DOHH2 (cell line): ENCODE data around the gene TFCP2.

Source experiments
- H3F3A ChIP-seq: fragments of 200-600 bp; sonication (generic), shearing (Covaris generic); 2 replicates; pipeline ENCODE4 v1.6.0; 2016; ENCODE audit warnings: antibody characterized with exemption, mild to moderate bottlenecking; ENCODE audit not compliant: control insufficient read depth, insufficient read depth
- H3K27ac ChIP-seq: fragments of 200-600 bp; sonication (generic); 2 replicates; pipeline ENCODE4 v1.5.1; 2014; ENCODE audit warnings: low read depth, mild to moderate bottlenecking, low read length, moderate library complexity
- H3K27me3 ChIP-seq: fragments of 200-600 bp; sonication (generic); 2 replicates; pipeline ENCODE4 v1.6.1; 2014; ENCODE audit warnings: mild to moderate bottlenecking, low read length, mixed read lengths; ENCODE audit not compliant: control insufficient read depth
- H3K36me3 ChIP-seq: fragments of 200-600 bp; sonication (generic); 2 replicates; pipeline ENCODE4 v1.6.1; 2014; ENCODE audit warnings: mild to moderate bottlenecking, low read length, moderate library complexity, mixed read lengths; ENCODE audit not compliant: control insufficient read depth
- H3K4me1 ChIP-seq: fragments of 200-600 bp; sonication (generic); 2 replicates; pipeline ENCODE4 v1.6.1; 2014; ENCODE audit warnings: mild to moderate bottlenecking, low read length, mixed read lengths; ENCODE audit not compliant: control insufficient read depth
- H3K4me2 ChIP-seq: fragments of 200-600 bp; sonication (generic); 2 replicates; pipeline ENCODE4 v1.6.0; 2014; ENCODE audit warnings: mild to moderate bottlenecking, low read length, moderate library complexity
- H3K4me3 ChIP-seq: fragments of 200-600 bp; sonication (generic); 2 replicates; pipeline ENCODE4 v1.5.1; 2014; ENCODE audit warnings: mild to moderate bottlenecking, low read length, mixed read lengths
- H3K79me2 ChIP-seq: fragments of 200-600 bp; sonication (generic); 2 replicates; pipeline ENCODE4 v1.6.1; 2014; ENCODE audit warnings: mild to moderate bottlenecking, low read length, mixed read lengths; ENCODE audit not compliant: control insufficient read depth
- H3K9me2 ChIP-seq: fragments of 200-600 bp; sonication (generic); replicated peaks from 2 replicates; pipeline ENCODE4 v1.6.1; 2014; ENCODE audit warnings: mild to moderate bottlenecking, low read length, mixed read lengths; ENCODE audit not compliant: control insufficient read depth
- H3K9me3 ChIP-seq: fragments of 200-600 bp; sonication (generic); 2 replicates; pipeline ENCODE4 v1.6.1; 2014; ENCODE audit warnings: antibody characterized with exemption, low read length, mixed read lengths; ENCODE audit not compliant: control insufficient read depth, insufficient read depth
- H4K20me1 ChIP-seq: fragments of 200-600 bp; sonication (generic); 2 replicates; pipeline ENCODE4 v1.6.0; 2014; ENCODE audit warnings: low read depth, mild to moderate bottlenecking, antibody characterized with exemption, low read length, moderate library complexity; ENCODE audit not compliant: control insufficient read depth, insufficient read depth
- EZH2phosphoT487 ChIP-seq: fragments of 200-600 bp; sonication (generic); IDR thresholded peaks from 2 replicates; pipeline ENCODE4 v1.6.1; 2017; ENCODE audit warnings: borderline replicate concordance, mild to moderate bottlenecking, antibody characterized with exemption, low read length, moderate library complexity, mixed read lengths
- TF ChIP-seq, protein P1 (sequence below): fragments of 200-600 bp; sonication (generic); IDR thresholded peaks from one replicate; pipeline ENCODE4 v1.5.1; 2014; ENCODE audit warnings: antibody characterized with exemption, mild to moderate bottlenecking, low read depth, low read length; ENCODE audit not compliant: poor library complexity, severe bottlenecking

The TFCP2 gene

DNA sequence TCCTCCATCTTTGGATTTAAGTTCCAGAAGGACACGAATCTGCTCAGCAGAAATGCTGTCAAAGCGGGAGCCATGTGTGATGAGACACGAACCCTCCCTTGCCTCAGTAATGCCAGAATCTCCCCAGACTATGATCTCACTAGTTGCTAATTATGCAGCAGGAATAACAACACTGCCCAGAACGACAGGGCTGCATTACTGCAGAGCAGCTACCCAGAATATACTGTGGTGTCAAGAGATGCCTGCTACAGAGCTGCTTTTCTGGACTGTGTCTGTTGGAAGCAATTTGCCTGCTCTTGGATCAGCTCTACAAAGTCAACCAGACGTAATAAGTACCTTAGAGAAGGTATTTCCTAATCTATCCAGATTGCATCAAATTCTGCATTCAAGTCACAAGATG, 95.0 kb downstream of the TFCP2 start:
- Histone ChIP-seq H3K36me3 (no peaks in the 10 kb centered on the region), H3F3A (no peaks in the 10 kb centered on the region), H3K27ac (no peak overlapping the region), H3K27me3 (no peaks in the 10 kb centered on the region), H3K9me3 (no peaks in the 10 kb centered on the region), H3K4me2 (no peak overlapping the region), H3K79me2 (peaks cover 11% of the 10 kb centered on the region; the same call in 1 of the 2 replicates), H3K4me1 (peaks cover 13% of the 10 kb centered on the region), H3K4me3 (no peak overlapping the region), H4K20me1 (no peaks in the 10 kb centered on the region), H3K9me2 (no peaks in the 10 kb centered on the region)
- TF ChIP-seq EZH2phosphoT487 = no peak
- TF ChIP-seq, protein P1, sequence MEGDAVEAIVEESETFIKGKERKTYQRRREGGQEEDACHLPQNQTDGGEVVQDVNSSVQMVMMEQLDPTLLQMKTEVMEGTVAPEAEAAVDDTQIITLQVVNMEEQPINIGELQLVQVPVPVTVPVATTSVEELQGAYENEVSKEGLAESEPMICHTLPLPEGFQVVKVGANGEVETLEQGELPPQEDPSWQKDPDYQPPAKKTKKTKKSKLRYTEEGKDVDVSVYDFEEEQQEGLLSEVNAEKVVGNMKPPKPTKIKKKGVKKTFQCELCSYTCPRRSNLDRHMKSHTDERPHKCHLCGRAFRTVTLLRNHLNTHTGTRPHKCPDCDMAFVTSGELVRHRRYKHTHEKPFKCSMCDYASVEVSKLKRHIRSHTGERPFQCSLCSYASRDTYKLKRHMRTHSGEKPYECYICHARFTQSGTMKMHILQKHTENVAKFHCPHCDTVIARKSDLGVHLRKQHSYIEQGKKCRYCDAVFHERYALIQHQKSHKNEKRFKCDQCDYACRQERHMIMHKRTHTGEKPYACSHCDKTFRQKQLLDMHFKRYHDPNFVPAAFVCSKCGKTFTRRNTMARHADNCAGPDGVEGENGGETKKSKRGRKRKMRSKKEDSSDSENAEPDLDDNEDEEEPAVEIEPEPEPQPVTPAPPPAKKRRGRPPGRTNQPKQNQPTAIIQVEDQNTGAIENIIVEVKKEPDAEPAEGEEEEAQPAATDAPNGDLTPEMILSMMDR = no peak

DNA sequence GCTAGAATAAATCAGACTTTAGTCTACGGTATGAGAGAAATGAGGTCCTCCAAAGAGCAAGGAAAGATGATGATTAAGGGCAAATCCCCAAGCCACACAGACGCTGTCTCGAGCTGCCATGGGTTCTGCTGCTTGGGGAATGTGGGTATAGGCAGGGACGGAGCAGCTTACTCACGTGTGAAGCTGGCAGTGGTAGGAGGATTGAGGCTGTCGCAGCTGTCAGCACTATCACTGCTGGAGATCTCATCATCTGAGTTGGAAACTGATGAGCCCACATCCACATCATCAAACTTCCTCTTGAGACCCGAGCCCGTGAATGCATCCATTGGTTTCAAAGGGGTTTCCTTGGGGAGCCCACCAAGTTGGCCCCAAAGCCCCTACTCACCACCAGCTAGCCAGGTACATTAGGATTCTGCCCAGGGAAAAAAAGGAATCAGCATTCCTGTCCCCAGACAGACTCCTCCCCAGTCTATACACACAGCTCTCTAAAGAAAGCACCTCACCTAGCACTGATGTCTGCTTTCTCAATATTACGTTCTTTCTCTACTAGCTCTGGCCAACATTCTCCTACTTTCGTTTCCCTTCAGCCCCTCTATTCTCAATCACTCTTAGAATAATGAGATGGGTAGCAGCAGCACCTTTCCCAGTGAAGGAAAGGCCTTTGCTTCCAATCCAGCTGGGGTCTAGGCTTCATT, 96.6 kb downstream of the TFCP2 start:
- Histone ChIP-seq H3K4me2 (no peak overlapping the region), H3K9me3 (no peaks in the 10 kb centered on the region), H3K4me1 (0 out of 2 replicates have a peak, but pooled peaks cover 3% of the 10 kb centered on the region), H3K9me2 (no peaks in the 10 kb centered on the region), H3K27ac (no peak overlapping the region), H3K4me3 (no peak overlapping the region), H3K27me3 (no peaks in the 10 kb centered on the region), H4K20me1 (no peaks in the 10 kb centered on the region), H3F3A (no peaks in the 10 kb centered on the region), H3K79me2 (peaks cover 2% of the 10 kb centered on the region; the same call in 1 of the 2 replicates), H3K36me3 (no peaks in the 10 kb centered on the region)
- TF ChIP-seq, protein P1 = no peak
- no peak for TF ChIP-seq EZH2phosphoT487

DNA sequence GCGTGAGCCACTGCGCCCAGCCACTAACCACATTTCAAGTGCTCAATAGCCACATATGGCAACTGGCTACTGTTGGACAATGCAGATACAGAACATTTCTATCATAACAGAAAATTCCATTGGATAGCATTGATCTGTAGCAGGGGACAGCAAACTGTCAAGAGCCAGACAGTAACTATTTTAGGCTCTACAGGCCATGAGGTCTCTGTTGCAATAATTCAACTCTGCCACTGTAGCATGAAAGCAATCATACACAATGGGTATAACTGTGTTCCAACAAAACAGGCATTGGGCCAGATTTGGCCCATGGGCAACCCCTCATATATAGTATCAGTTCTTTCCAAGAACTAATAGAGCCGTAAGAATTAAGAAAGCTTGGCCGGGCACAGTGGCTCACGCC, 97.5 kb downstream of the TFCP2 start:
- Histone ChIP-seq H3K4me2 (no peak overlapping the region), H4K20me1 (no peaks in the 10 kb centered on the region), H3K9me3 (no peaks in the 10 kb centered on the region), H3K27ac (no peak overlapping the region), H3K4me1 (0 out of 2 replicates have a peak, but pooled peaks cover 3% of the 10 kb centered on the region), H3K79me2 (no peaks in the 10 kb centered on the region), H3K4me3 (no peak overlapping the region), H3K9me2 (no peaks in the 10 kb centered on the region), H3K27me3 (no peaks in the 10 kb centered on the region), H3K36me3 (no peaks in the 10 kb centered on the region), H3F3A (no peaks in the 10 kb centered on the region)
- TF ChIP-seq, protein P1 = no peak
- TF ChIP-seq EZH2phosphoT487 = no peak
